ENCODE data around the gene CEP57L1.

CEP57L1 gene

GRCh38 chr6:109204511-109204910 is 109.2 kb downstream of the CEP57L1 start:
- DNase-seq (ENCODE audit: insufficient read length, low spot score): no peak
- no peak for TF ChIP-seq CTCF (IDR thresholded peaks at IDR 0.05; ENCODE audit: insufficient read depth, missing control alignments)
- FAIRE-seq: no peak

- DNase-seq (ENCODE audit: insufficient read length, low spot score): no peak
- no peak for FAIRE-seq
- TF ChIP-seq CTCF (IDR thresholded peaks at IDR 0.05; ENCODE audit: insufficient read depth, missing control alignments): no peak
Measured at GRCh38 chr6:109212683-109213082, 117.4 kb downstream of the CEP57L1 start.

All from D721Med (cell line).